GM18951 (cell line): Measurements from ENCODE around the gene SPACA7.

Experiments used
- POLR2A ChIP-seq: IDR thresholded peaks from 4 replicates; pipeline ENCODE4 v1.6.1; 2011; ENCODE audit warnings: mild to moderate bottlenecking; ENCODE audit not compliant: insufficient read length, insufficient read depth; ENCODE audit errors: extremely low read depth
- in situ Hi-C: fragments of 300-500 bp; cut with MboI; formaldehyde crosslinking; loops from one replicate; pipeline ENCODE4 v1.12.0; 2022; ENCODE audit warnings: low sequenced_read_pairs, mixed read lengths, inconsistent platforms; ENCODE audit not compliant: unreplicated experiment

Gene SPACA7

DNA sequence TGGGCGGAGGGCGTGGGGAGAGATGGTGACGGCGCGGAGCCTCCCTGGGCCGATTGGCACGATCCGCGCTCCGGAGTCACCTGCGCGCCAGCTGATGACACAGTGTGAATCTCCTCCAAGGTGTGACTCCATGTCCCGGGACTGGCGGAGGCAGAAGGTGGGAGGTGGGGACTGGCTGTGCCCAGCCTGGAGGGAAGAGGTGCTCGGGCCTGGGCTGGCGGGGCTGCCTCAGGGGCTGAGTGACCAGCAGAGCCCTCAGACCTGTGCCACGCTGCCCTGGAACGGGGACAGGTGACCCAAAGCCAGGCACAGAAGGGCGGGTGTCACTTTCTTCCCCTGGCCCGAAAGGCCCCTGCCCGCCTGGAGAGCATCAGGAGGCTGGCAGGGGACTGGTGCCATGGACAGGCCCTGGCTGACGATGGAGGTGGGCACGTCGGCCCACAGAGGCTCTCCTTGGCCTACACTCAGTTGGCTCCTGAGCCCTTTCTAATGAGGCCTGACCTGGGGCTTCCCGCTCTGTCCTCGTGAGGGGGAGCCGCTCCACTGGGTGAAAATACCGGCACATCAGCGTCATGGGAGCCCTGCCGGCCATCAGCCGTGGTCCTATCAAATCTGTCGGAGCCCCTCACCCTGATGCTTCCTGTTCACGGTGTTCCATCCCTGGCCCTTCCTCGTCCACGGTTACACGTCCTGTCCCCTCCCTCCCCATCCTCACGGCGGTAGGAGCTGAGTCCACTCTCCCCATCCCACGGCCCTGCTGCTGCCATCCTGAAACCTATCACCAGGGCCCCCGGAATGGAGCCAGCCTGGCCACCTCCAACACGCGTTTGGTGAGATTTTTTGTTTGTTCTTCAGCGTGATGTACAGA, 75.6 kb downstream of the SPACA7 start:
- no peak for TF ChIP-seq POLR2A
- in situ Hi-C loops: no loop called here

DNA sequence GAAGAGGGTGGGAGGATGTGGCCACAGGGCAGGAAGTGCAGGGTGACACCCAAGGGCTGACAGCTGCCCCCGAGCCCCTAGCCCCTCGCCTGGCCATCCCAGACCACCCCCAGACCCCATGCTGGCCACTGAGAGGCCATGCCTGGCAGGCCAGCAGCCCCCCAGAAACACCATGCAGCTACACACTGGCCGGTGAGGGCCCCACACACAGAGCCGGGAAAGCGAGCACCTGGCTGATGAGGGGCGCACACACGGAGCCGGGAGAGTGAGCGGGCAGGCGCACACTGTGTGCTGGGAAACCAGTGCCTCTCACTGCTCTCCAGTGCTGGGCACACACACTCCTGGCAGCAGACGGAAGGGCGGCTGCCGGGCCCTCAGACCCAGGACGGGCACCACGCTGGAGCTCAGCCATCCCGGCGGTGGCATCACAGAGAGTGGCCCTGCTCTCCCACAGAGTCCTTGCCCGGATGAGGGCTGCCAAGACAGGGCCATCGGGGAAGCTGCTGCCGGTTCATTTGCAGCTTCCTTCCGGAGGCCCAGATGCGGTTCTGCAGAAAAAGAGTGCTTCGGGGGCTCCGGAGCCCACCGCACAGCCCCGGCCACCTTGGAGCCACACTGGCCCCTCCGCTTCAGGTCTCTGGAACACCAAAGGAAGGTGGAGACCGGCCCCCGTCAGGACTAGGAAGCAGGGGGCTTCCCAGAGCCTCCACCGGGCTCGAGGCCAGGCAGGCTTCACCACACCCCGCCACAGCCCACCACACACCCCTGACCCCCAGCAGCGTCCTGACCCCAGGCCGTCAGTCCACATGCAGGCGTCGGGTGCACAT, 76.4 kb downstream of the SPACA7 start:
- in situ Hi-C loops: no loop called here
- TF ChIP-seq POLR2A: no peak

DNA sequence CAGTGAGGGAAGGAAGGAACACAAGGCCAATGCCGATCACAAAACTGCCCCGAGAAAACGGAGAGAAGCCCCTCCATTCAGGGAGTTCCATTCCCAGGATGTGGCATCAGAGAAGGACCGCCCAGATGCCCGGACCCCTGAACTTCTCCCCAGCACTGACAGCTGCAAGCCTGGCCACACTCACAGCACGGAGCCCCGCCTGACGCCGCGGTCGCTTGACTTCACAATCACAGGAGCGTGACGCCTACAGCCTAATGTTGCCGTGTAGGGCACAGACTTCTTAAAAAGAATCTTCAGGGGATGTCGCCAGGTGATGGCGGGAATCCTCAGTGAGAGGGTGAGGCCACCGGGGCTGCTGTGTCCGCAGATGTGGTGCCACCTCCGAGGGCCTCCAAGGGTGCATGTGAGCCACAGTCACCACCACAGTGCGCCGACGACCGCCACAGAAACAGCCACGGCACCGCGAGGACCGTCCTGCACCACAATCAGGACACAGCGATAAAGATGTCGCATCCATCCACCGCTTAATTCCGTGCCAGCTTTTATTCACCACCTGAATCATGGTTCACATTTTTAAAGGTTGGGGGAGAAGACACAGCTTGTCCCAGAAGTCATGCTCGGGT, 77.2 kb downstream of the SPACA7 start:
- in situ Hi-C loops: no loop called here
- no peak for TF ChIP-seq POLR2A

DNA sequence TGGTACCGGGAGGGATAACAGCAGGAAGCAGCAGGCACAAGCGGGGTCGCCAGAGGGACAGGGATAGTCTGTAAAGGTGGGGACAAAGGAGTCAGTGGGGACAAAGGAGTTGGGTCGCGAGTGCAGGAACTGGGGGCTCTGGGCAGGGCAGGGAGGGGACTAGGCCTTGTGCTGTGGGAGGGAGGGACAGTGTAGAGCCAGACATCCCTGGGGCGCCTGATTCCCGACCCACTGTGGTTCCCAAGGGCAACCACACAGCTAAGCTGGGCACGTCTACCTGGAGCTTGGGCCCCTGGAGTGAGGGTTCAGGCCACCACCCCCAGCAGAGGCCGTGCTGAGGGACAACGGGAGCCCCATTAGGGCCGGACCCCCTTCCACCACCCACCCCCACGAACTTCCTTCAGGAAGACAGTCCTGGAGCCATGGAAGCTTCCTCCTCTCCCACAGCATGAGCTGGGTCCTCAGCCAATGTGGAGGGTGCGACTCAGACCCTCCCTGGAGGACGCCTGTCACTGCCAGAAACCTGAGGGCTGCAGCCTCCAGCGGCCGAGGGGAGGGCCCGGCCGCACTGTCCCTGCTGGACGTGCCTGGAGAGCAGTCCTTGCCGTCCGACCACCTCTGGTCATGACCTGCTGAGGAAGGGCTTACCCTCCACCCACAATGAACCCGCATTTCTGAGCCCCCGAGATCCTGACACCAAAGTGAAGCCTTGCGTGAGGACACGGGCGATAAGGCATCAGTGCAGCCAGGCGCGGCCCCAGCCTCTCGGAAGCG, 77.9 kb downstream of the SPACA7 start:
- TF ChIP-seq POLR2A: no peak
- in situ Hi-C loops: no loop called here

DNA sequence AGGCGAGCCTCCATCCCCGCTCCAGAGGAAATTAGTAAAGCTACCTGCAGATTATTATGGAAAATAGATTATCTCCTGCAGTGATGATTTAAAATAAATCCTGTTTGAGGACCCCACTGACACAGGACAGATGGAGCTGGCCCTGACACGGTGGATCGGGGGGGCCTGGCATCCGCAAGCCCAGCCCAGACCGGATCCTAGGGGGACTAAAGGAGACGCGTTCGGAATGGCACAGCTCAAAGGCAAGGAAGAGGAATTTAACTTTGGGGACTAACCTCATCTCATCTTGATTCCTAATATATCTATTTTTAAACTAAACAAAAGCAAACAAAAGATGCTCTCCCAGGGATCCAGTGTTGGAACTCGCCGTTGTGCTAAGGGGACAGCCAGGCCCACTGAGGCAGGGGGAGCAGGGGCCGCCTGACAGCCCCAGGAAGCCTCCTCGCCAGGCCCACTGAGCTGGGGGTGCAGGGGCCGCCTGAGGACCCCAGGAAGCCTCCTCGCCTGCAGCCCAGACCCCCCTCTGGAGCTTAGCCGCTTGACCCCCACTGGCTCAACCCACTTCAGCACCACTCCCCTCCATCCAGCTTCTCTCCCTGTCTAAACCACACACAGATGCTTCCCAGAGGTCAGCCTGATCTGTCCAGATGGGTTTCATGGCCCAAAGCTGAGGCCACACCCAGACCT, 78.6 kb downstream of the SPACA7 start:
- no peak for TF ChIP-seq POLR2A
- in situ Hi-C loops: no loop called here

DNA sequence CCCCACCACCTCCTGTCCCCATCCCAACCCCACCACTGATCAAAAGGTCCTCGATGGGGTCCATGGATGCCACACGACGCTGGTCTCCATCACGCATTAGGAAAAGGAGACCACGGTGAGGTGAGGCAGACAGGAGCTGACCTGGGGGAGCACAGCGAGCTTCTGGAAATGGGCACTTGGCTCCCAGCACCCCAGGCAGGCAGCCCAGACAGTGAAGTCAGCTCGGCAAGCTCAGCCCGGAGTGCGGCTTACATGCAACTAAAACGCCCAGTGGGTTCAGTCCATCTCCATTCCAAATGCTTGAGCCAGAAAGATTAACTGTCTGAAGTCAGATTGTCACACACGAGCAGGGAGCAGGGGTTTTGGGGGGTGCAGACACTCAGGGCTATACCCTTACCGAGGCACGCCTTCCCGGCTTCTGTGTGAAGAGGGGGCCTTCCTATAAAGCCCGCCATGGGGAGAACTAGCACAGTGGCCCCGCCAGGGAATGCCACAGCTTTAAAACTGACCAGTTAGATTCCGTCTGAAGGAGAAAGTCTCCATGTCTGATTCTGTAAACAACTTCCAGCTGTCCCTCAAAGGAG, 79.4 kb downstream of the SPACA7 start:
- TF ChIP-seq POLR2A: no peak
- in situ Hi-C loops: no loop called here

DNA sequence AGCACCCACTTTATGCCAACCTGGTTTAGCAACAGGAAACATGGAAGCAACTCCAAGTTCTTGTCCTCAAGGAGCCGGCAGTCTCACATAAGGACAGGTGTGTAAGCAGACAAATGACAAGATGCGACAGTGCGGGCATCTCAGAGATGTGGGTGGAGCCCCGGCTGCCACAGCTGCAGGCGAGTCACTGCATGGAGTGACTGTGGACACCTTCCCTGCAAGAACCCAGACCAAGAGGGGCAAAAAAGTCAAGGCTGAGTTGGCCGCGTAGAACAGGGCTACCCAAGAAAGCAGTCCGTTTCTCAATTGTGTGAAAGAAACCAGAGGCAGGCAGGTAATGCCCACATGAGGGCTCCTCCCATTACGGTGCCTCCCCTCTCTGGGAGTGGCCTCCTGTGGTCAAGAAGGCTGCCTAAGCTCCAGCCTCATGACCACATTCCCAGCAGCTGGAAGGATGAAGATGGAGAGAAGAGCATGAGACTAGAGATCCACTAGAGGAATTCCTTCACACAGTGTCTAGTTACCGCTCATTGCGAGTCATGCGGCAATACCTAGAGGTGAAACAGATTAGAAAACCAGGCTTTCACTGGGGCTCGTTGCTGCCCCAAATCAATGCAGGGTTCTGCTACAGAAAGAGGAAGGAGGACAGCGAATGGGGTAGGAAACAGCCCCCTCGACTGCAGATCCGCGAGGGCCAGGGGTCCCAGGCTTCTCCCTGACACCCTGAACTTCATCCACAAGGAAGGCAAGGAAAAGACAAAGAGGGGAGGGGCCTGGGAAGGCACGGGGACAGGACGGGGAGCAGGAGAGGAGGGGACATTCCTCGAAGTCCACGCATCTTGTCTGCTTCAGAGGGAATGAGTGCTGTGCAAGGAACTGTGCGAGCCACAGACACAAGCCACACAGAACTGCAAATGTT, 80.2 kb downstream of the SPACA7 start:
- no peak for TF ChIP-seq POLR2A
- in situ Hi-C loops: no loop called here

DNA sequence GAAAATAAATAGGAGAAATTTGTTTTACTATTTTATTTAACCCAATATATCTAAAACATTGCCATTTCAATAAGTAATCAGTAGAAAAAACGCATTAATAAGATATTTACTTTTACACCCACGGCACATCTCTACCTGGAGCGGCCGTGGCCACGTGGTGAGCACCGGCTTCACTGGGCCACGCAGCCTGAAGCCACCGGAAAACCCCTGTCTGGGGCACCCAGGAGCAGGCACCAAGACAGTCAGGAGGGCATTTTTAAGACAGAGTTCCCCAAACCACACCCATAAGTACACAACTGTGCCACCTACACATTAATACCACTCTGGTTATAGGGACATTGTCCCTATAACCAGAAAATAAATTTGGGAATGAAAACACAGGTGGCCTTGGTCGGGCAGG, 80.9 kb downstream of the SPACA7 start:
- in situ Hi-C loops: no loop called here
- no peak for TF ChIP-seq POLR2A

DNA sequence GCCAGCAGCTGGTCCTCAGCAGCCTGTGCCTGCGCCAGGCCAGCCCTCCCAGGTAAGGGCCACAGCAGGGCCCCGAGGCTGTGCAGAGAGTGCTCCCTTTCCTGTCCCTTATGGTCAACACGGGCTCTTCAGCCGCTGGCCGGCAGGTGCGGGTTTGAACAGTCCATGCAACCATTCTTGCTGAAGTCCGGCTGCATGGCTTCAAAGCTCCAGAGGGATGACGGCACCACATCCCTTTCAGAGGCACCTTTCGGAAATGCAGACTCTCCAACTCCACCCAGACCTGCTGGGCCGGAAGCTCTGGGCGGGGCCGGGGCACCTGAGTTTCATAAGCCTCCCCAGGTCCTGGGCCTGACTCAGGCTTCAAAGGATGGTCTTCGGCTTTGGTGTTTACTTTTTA, 81.3 kb downstream of the SPACA7 start:
- no peak for TF ChIP-seq POLR2A
- in situ Hi-C loops: no loop called here

DNA sequence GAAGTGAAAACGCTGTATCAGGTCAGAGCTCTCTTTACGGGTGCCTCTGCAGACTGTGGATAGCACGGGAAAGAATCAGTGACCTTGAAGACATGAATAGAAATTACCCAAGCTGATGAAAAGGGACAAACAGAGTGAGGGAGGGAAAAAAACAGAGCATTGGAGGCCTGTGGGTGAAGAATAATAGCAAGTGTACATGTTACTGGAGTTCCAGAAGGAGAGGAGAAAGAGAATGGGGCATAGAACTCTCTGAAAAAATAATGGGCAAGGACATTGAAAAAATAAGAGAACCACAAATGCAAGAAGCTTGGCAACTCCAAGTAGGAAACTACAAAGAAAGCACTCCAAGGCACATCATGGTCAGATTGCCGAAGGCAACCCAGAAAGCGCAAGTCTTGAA, 86.3 kb downstream of the SPACA7 start:
- no peak for TF ChIP-seq POLR2A
- in situ Hi-C loops: no loop called here

DNA sequence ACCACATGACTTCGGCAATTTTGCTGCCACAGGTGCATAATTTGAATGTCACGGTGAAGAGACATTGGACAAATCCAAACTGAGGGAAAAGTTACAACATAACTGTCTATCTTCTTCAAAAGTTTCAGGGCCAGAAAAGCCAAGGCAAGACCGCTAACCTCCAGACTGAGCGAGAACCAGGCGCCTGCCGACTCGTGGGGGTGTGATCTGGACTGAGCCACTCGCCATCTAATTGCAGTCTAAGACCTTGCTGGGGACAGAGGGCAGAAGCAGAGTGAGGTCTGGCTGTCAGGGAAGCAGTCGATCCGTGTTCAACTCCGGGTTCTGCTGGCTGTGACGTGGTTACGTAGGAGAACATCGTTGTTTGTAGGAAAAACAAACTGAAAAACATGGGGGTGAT, 88.6 kb downstream of the SPACA7 start:
- in situ Hi-C loops: no loop called here
- no peak for TF ChIP-seq POLR2A
